Lung (tissue), 12 donors: Measurements from ENCODE around the gene STRN4. TPM values are rescaled to one million over a fixed set of nuclear protein-coding genes. Genes with fewer than 3 reads are reported as not detected.

Experiments
- ATAC-seq: fragments of 200-7000 bp; cut with Tn5 transposase; one replicate; pipeline ENCODE4 v1.9.1; 2020; ENCODE audit warnings: moderate number of reproducible peaks; ENCODE audit not compliant: insufficient read depth, low FRiP score
- DNase-seq, 3 donors: peaks; one replicate each; pipeline ENCODE4 v3.0.0-alpha.2; 2013 to 2017
- H3K27ac ChIP-seq, 2 donors: one replicate each; pipeline ENCODE4 v1.5.1; 2013; ENCODE audit warnings: mild to moderate bottlenecking in 2 of 2, moderate library complexity in 2 of 2, control low read depth in 1 of 2, inconsistent platforms in 1 of 2, low read depth in 1 of 2, low read length in 1 of 2
- H3K27me3 ChIP-seq, 3 donors: one replicate each; pipeline ENCODE4 v1.5.1; 2013; ENCODE audit warnings: low read length in 2 of 3; ENCODE audit not compliant: control insufficient read depth in 3 of 3, insufficient read depth in 3 of 3
- H3K36me3 ChIP-seq, 4 donors: one replicate each; pipeline ENCODE4 v1.5.1; 2013; ENCODE audit warnings: low read length in 4 of 4, mild to moderate bottlenecking in 1 of 4, moderate library complexity in 1 of 4; ENCODE audit not compliant: control insufficient read depth in 4 of 4, insufficient read depth in 4 of 4
- H3K4me1 ChIP-seq, 5 donors: one replicate each; pipeline ENCODE4 v1.5.1; 2013; ENCODE audit warnings: low read length in 5 of 5, mild to moderate bottlenecking in 2 of 5, moderate library complexity in 1 of 5; ENCODE audit not compliant: control insufficient read depth in 5 of 5, insufficient read depth in 5 of 5
- H3K4me3 ChIP-seq: one replicate; pipeline ENCODE4 v1.5.1; 2013; ENCODE audit warnings: mild to moderate bottlenecking, control low read depth, moderate library complexity
- H3K9ac ChIP-seq, 2 donors: one replicate each; pipeline ENCODE4 v1.5.1; 2013; ENCODE audit warnings: low read length in 2 of 2, control low read depth in 1 of 2; ENCODE audit not compliant: insufficient read depth in 1 of 2
- H3K9me3 ChIP-seq, 4 donors: one replicate each; pipeline ENCODE4 v1.5.1; 2013; ENCODE audit warnings: low read length in 3 of 4, mild to moderate bottlenecking in 1 of 4, moderate library complexity in 1 of 4; ENCODE audit not compliant: control insufficient read depth in 4 of 4, insufficient read depth in 3 of 4
- WGBS, 2 donors: extraction: QIAGEN DNeasy Blood & Tissue Kit; methylation state at CpG; one replicate each; pipeline ENCODE4 v1.1.7; 2013; 5-methylcytosine and 5-hydroxymethylcytosine counted together
- polyA plus RNA-seq, 2 donors: library from polyadenylated mRNA; stranded (reverse); fragments of 200-250 nt; gene quantifications; one replicate each; pipeline ENCODE4 v1.2.1, GENCODE V29; 2013
- total RNA-seq, 2 donors: library from RNA; depleted of rRNA in 1 of 2; stranded (reverse); fragments of >200 nt in 1 of 2; gene quantifications; one replicate each; pipeline ENCODE4 v1.2.1, GENCODE V29; 2014 to 2021
- TF ChIP-seq, protein P1 (sequence below): IDR thresholded peaks from 2 replicates; pipeline ENCODE4 v1.5.1; 2012; ENCODE audit warnings: mild to moderate bottlenecking; ENCODE audit errors: control extremely low read depth, extremely low read depth
- donor health status: control.
- donor health status: control.
- donor health status: Bipolar disorder and iron deficiency.
- donor health status: healthy.
- donor health status: DM: yes; HTN: yes; CAD: no.

The STRN4 gene
- total and polyA plus RNA-seq, 4 donors: 71.6 to 86.8 (median 79.2) TPM

DNA sequence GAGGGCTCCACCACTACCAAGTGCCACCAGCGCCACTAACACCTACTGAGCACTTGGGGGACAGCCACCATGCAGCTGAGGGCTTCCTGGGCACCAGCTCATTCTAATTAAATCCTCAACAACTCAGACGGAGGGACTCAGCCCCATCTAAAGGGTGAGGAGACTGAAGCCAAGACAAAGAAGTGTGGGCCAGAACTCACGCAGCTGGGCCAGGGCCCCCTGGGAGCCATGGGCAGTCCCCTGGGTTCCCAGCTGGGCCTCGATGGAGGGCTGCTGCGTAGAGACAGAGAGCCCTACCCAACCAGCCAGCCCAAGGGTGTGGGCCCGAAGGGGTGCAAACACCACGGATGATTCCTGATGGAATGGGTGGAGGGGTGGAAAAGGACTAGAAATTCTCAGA lies 16.6 kb downstream of the STRN4 start:
- peaks cover 10 to 77% (median 60%) of the 10 kb centered on the region in 4 donors for H3K36me3 ChIP-seq
- H3K4me1 ChIP-seq: peaks cover 0 to 6% (median 0%) of the 10 kb centered on the region in 5 donors

DNA sequence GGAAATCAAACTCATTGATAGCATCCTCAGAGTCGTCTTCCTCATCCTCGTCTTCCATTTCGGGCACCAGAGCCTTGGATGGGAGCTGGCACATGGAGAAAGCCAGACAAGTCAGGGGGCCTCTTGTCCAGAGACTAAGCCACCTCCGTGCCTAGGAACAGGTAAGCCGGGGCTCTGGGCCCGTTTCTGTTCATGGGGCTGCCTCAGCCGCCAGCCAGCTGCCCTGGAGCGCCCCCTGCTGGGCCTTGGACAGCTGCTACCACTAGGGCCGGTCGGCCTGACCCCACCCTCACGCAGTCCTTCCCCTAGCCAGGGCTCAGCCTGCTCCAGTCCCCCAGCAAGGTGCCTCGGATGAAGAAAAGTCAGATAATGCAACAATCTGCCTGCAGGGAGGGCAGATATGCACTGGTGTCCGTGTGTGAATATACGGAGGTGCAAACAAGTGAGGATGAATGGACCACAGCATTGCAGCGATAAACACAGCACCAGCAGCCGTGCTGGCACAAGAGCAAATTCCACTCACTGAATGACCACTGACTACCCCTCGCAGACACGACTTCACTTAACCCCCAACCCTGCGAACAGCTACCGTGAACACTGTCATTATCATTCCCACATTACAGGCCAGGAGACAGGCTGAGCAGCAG lies 17.4 kb downstream of the STRN4 start:
- H3K4me3 ChIP-seq: no peak overlapping the region
- no peaks in the 10 kb centered on the region for H3K9me3 ChIP-seq
- peak; percentile 51 for ATAC-seq
- H3K36me3 ChIP-seq: peaks cover 10 to 83% (median 60%) of the 10 kb centered on the region in 4 donors
- TF ChIP-seq, protein P1, sequence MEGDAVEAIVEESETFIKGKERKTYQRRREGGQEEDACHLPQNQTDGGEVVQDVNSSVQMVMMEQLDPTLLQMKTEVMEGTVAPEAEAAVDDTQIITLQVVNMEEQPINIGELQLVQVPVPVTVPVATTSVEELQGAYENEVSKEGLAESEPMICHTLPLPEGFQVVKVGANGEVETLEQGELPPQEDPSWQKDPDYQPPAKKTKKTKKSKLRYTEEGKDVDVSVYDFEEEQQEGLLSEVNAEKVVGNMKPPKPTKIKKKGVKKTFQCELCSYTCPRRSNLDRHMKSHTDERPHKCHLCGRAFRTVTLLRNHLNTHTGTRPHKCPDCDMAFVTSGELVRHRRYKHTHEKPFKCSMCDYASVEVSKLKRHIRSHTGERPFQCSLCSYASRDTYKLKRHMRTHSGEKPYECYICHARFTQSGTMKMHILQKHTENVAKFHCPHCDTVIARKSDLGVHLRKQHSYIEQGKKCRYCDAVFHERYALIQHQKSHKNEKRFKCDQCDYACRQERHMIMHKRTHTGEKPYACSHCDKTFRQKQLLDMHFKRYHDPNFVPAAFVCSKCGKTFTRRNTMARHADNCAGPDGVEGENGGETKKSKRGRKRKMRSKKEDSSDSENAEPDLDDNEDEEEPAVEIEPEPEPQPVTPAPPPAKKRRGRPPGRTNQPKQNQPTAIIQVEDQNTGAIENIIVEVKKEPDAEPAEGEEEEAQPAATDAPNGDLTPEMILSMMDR: peak; percentile 87
- DNase-seq: peak; percentile 53 to 67 (median 65)
- no peak overlapping the region for H3K9ac ChIP-seq
- H3K27ac ChIP-seq: peak overlapping the region in 1 of 2 donors; percentile 50
- no peaks in the 10 kb centered on the region for H3K27me3 ChIP-seq
- H3K4me1 ChIP-seq: peaks cover 0 to 6% (median 0%) of the 10 kb centered on the region in 5 donors
- 42 to 45% methylated on average over 19 to 20 of the region's 20 CpGs for WGBS, 2 donors

More for the DNA sequence above, 16.6 kb downstream of the STRN4 start:
- ATAC-seq: no peak
- H3K27ac ChIP-seq: no peak overlapping the region
- no peaks in the 10 kb centered on the region for H3K9me3 ChIP-seq
- TF ChIP-seq, protein P1: no peak
- 92 to 96% methylated on average over 7 of the region's 7 CpGs for WGBS, 2 donors
- no peak overlapping the region for H3K4me3 ChIP-seq
- no peaks in the 10 kb centered on the region for H3K27me3 ChIP-seq
- H3K9ac ChIP-seq: no peak overlapping the region
- DNase-seq: no peak

DNA sequence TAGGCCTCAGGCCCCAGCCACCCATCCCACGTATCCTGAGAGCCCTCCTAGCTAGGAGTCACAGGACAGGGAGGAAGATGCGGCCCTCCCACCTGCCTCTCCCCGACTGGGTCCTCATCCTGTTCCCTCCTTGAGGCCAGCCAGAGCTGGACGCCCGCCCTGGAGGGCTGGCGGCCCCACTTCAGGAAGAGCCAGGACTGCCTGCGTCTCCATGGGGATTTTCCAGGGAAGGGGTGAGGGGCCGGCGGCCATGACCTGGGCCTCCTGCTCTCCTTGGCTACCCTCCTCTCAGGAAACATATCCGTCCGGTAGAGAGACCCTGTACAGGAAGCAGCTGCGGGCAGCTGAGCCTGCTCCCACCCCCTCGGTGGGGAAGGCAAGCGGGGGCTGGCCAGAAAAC lies 18.0 kb downstream of the STRN4 start:
- Histone ChIP-seq H3K27me3 (no peaks in the 10 kb centered on the region), H3K4me3 (no peak overlapping the region), H3K4me1 (peaks cover 0 to 6% (median 0%) of the 10 kb centered on the region in 5 donors), H3K9ac (no peak overlapping the region), H3K27ac (peak overlapping the region in 1 of 2 donors; percentile 50), H3K36me3 (peaks cover 10 to 86% (median 58%) of the 10 kb centered on the region in 4 donors), H3K9me3 (no peaks in the 10 kb centered on the region)
- ATAC-seq (peak; percentile 5), DNase-seq (peak in 2 of 3 donors; percentile 43 to 67)
- TF ChIP-seq, protein P1: no peak
- 56 to 61% methylated on average over 11 to 14 of the region's 14 CpGs for WGBS, 2 donors
